Psoas muscle (tissue), 8 donors: ENCODE data around the gene NATD1. TPM values are rescaled to one million over a fixed set of nuclear protein-coding genes. Genes with fewer than 3 reads are reported as not detected.
A peak's percentile ranks its signal among the peaks of the same experiment; 100 is the strongest.

ENCODE experiments used
- ATAC-seq, 4 donors: fragments of 200-7000 bp; cut with Tn5 transposase; one replicate each; pipeline ENCODE4 v1.9.1; 2020; ENCODE audit warnings: moderate library complexity in 3 of 4, mild to moderate bottlenecking in 2 of 4
- DNase-seq, 2 donors: peaks; one replicate each; pipeline ENCODE4 v3.0.0-alpha.2; 2020
- H3K27ac ChIP-seq: fragments of 200-600 bp; one replicate; pipeline ENCODE4 v1.8.0; 2022
- H3K27me3 ChIP-seq, 3 donors: fragments of 200-600 bp in 1 of 3; one replicate each; pipeline versions ENCODE4 v1.6.1 to v1.8.0; 2013 to 2022; ENCODE audit warnings: low read length in 2 of 3, mild to moderate bottlenecking in 2 of 3, moderate library complexity in 1 of 3; ENCODE audit not compliant: insufficient read depth in 3 of 3
- H3K36me3 ChIP-seq, 2 donors: fragments of 200-600 bp in 1 of 2; one replicate each; pipeline versions ENCODE4 v1.6.1 to v1.8.0; 2013 to 2022; ENCODE audit warnings: low read depth in 1 of 2, mild to moderate bottlenecking in 1 of 2, moderate library complexity in 1 of 2; ENCODE audit not compliant: insufficient read depth in 1 of 2
- H3K4me1 ChIP-seq: fragments of 200-600 bp; one replicate; pipeline ENCODE4 v1.8.0; 2022
- H3K4me3 ChIP-seq: fragments of 200-600 bp; one replicate; pipeline ENCODE4 v1.8.0; 2022; ENCODE audit warnings: mild to moderate bottlenecking
- H3K9me3 ChIP-seq: fragments of 200-600 bp; one replicate; pipeline ENCODE4 v1.8.0; 2022
- CTCF ChIP-seq: fragments of 200-600 bp; IDR thresholded peaks from one replicate; pipeline ENCODE4 v1.8.0; 2022; ENCODE audit warnings: antibody characterized with exemption
- WGBS, 3 donors: extraction: QIAGEN DNeasy Blood & Tissue Kit; methylation state at CpG; one replicate each; pipeline versions ENCODE4 v1.1.6 to v1.1.7; 2013; 5-methylcytosine and 5-hydroxymethylcytosine counted together
- intact Hi-C, 2 donors: fragments of 100-400 bp; cut with DNase I; formaldehyde crosslinking; loops; one replicate each; pipeline versions ENCODE4 v1.11.0 to v1.14.2; 2022
- polyA plus RNA-seq, 3 donors: library from polyadenylated mRNA; stranded (reverse); fragments of 200-250 nt; gene quantifications; one replicate each; pipeline ENCODE4 v1.2.3, GENCODE V29; 2013
- total RNA-seq, 4 donors: library from RNA; stranded (reverse); fragmentation: NEBNext Ultra II Directional in 2 of 4; extraction: Animal tissue kit (Norgen Biotek cat#: 25700) in 2 of 4; gene quantifications; one replicate each; pipeline versions ENCODE4 v1.2.1 to v1.2.4, GENCODE V29; 2021 to 2023
- donor health status: healthy with polysubstance abuse.
- donor health status: DM: no; HTN: no; CAD: no; lungs with moderate emphysema.
- donor health status: Bipolar disorder and iron deficiency.
- donor health status: healthy.
- donor health status: DM: yes; HTN: yes; CAD: no.
- donor health status: DM: no; HTN: no; CAD: no.
- donor health status: DM: no; HTN: no; CAD: no.
- donor health status: DM: yes; HTN: yes; CAD: no.

The NATD1 gene
- total and polyA plus RNA-seq, 7 donors, result 4.7 to 48.0 (median 21.6) TPM

- Histone ChIP-seq H3K4me3 (no peak overlapping the region), H3K4me1 (peaks cover 10% of the 10 kb centered on the region), H3K36me3 (peaks cover 0 to 8% of the 10 kb centered on the region in 2 donors), H3K27me3 (no peaks in the 10 kb centered on the region), H3K27ac (no peak overlapping the region), H3K9me3 (no peaks in the 10 kb centered on the region)
- intact Hi-C loops, result no loop called here
- WGBS, 3 donors, result 56 to 69% (median 67%) methylated on average over 1 of the region's 1 CpG
- ATAC-seq (no peak), DNase-seq (no peak)
- TF ChIP-seq CTCF, result no peak
Observed at GRCh38 chr17:21235921-21236320, 17.3 kb downstream of the NATD1 start.

GRCh38 chr17:21233581-21234347 lies 19.4 kb downstream of the NATD1 start:
- 59 to 70% (median 65%) methylated on average over 7 of the region's 7 CpGs for WGBS, 3 donors
- TF ChIP-seq CTCF, result no peak
- no peak overlapping the region for H3K27ac ChIP-seq
- H3K36me3 ChIP-seq, result no peaks in the 10 kb centered on the region
- DNase-seq (no peak), ATAC-seq (peak in 1 of 4 donors; percentile 46)
- no peaks in the 10 kb centered on the region for H3K27me3 ChIP-seq
- intact Hi-C loops, result no loop called here
- no peak overlapping the region for H3K4me3 ChIP-seq
- peaks cover 5% of the 10 kb centered on the region for H3K4me1 ChIP-seq
- H3K9me3 ChIP-seq, result no peaks in the 10 kb centered on the region

GRCh38 chr17:21232033-21232749 lies 21.0 kb downstream of the NATD1 start:
- no peak overlapping the region for H3K27ac ChIP-seq
- WGBS, 3 donors, result 89 to 91% (median 91%) methylated on average over 4 of the region's 4 CpGs
- intact Hi-C loops, result no loop called here
- ATAC-seq (no peak), DNase-seq (no peak)
- no peaks in the 10 kb centered on the region for H3K36me3 ChIP-seq
- no peaks in the 10 kb centered on the region for H3K9me3 ChIP-seq
- peaks cover 16% of the 10 kb centered on the region for H3K4me1 ChIP-seq
- H3K4me3 ChIP-seq, result no peak overlapping the region
- H3K27me3 ChIP-seq, result no peaks in the 10 kb centered on the region
- TF ChIP-seq CTCF, result no peak

- no peaks in the 10 kb centered on the region for H3K27me3 ChIP-seq
- TF ChIP-seq CTCF, result no peak
- WGBS, 3 donors, result 59 to 76% (median 66%) methylated on average over 6 of the region's 6 CpGs
- no peaks in the 10 kb centered on the region for H3K36me3 ChIP-seq
- DNase-seq, result no peak
- H3K27ac ChIP-seq, result no peak overlapping the region
- H3K4me3 ChIP-seq, result no peak overlapping the region
- intact Hi-C loops, result no loop called here
- no peaks in the 10 kb centered on the region for H3K9me3 ChIP-seq
- ATAC-seq, result no peak
- peaks cover 16% of the 10 kb centered on the region for H3K4me1 ChIP-seq
Observed at GRCh38 chr17:21231533-21231932, 21.7 kb downstream of the NATD1 start.
